Right ventricle myocardium superior (tissue), 1 donor: Measurements from ENCODE around the gene TRAPPC3L. TPM values are rescaled to one million over a fixed set of nuclear protein-coding genes. Genes with fewer than 3 reads are reported as not detected.
A peak's percentile ranks its signal among the peaks of the same experiment; 100 is the strongest.

Source experiments
- ATAC-seq: fragments of 200-7000 bp; cut with Tn5 transposase; one replicate; pipeline ENCODE4 v1.9.1; 2020; ENCODE audit warnings: mild to moderate bottlenecking; ENCODE audit not compliant: poor library complexity
- DNase-seq: peaks from one replicate; pipeline ENCODE4 v3.0.0-alpha.2; 2020
- intact Hi-C: fragments of 100-400 bp; cut with DNase I; formaldehyde crosslinking; loops from one replicate; pipeline ENCODE4 v1.11.2; 2022
- total RNA-seq: library from RNA; stranded (reverse); fragmentation: NEBNext Ultra II Directional; extraction: Animal tissue kit (Norgen Biotek cat#: 25700); gene quantifications from one replicate; pipeline ENCODE4 v1.2.1, GENCODE V29; 2021
- donor health status: DM: no; HTN: yes; CAD: no; lungs with severe emphysema.

The TRAPPC3L gene
- total RNA-seq, 1 donor from 2014 or later = 0.11 TPM

DNA sequence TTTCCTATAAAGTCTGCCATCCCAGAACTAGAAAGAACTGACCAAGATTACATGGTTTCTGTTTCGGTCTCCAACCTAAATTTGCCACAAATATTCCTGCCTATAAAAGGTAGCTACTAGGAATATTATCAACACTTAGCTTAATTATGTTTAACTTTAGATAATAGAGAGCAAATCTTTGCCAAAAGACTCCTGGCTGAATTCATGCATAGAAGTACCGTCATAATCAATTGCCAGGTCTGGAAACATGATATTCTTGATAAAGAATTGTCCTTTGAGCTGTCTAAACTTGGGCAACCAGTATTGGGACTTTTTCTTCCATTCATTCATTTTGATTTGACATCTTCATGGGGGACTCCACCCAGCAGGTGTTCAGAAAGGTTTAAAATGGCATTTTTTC, 61.9 kb downstream of the TRAPPC3L start:
- no peak for DNase-seq
- ATAC-seq = no peak
- intact Hi-C loops = no loop called here

DNA sequence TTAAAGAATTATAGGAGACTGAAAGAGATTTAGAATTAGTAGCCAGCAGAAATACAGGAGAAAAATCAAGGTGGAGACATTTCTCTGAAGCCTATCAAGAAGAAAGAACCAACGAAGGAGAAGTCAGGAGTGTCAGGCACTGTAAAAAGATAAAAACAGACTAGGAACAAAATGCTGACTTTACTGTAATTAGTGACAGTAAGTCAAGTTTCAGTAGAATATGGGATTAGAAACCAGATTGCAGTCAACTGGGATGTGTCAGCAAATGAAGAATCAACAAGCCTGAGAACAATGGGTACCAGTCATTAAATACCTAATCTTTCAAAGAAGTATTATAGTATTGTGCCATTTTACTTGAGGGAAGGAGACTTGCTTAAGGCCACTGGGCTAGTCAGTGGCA, 62.7 kb downstream of the TRAPPC3L start:
- intact Hi-C loops = no loop called here
- no peak for ATAC-seq
- no peak for DNase-seq

DNA sequence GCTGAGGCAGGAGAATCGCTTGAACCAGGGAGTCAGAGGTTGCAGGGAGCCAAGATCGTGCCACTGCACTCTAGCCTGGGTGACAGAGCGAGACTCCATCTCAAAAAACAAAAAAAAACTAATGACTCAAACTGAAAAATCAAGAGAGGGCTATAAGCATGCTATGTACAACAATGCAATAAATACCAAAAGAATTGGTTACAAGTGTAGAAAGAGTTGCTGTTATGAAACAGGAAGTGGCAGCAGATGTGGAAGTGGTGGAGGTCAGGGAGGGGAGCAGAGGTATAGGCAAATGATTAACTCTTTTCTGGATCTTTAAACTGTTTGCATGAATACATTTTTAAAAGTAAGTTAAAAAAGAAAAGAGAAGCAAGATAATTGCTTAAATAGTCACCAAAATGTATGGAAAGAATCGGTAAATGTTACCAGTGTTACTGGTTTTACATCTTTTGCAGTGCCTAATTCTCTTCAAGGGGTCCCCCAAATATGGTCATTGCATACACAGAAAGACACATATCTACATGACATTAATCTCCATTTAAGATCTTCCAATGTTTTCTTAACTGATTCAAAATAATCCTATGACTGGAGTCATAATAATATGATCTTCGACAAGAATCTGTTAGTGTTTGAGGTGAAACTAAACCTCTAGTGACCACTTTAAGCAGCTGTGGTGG, 69.3 kb downstream of the TRAPPC3L start:
- intact Hi-C loops = no loop called here
- DNase-seq (no peak), ATAC-seq (peak; percentile 82)

DNA sequence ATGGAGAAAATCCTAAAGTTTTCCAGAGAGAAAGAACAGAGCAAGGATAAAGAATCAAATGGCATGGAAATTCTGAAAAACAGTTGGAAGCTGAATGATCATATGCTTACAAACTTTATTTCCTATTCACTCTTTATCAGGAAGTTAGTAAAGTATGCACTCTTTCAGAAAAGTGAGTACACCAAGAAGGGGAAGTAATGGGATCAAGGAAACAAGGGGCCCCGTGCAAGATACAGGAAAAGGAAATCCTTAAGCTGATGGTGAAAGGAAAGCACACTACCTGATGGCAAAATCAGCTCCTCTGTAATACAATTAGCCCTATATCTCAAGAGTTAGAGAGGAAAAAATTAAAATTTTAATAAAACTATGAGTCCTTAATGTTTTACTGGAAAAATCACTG, 70.3 kb downstream of the TRAPPC3L start:
- no peak for DNase-seq
- intact Hi-C loops = no loop called here
- ATAC-seq = no peak

DNA sequence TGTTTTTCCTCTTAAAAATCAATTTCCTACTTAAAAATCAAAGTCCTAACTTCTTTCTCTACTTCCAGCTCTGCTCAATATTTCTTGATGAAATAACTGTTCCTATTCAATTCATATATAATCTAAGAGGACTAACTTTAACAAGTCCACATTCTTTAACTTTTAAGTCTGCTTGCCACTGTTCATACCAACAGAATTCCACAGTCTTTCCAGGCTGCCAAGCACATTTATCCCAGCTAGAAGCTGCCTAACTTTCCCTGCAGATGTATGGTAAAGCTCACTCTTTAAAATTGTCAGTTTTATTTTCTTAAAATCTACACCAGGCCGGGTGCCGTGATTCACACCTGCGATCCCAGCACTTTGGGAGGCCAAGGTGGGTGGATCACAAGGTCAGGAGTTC, 72.8 kb downstream of the TRAPPC3L start:
- no peak for ATAC-seq

DNA sequence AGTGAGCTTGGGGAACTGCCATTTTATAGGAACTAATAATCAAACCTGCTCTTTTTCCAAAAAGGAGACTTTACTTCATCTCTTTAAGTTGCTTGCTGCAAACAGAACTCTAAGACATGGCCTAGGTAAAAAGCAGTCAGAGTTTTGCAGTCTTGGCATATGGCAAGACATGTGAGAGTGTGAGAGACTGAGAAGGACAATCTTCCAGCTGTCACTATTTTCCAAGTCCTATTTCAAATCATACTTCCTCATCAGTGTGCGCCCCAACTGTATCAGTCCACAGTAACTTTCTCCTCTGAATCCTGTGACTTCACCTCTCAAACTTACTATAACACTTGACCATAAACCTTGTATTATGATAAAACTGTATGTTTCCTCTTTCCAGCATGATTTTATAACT, 74.0 kb downstream of the TRAPPC3L start:
- intact Hi-C loops = no loop called here
- DNase-seq = no peak
- no peak for ATAC-seq

More for the DNA sequence above, 72.8 kb downstream of the TRAPPC3L start:
- DNase-seq = no peak
- intact Hi-C loops = no loop called here

DNA sequence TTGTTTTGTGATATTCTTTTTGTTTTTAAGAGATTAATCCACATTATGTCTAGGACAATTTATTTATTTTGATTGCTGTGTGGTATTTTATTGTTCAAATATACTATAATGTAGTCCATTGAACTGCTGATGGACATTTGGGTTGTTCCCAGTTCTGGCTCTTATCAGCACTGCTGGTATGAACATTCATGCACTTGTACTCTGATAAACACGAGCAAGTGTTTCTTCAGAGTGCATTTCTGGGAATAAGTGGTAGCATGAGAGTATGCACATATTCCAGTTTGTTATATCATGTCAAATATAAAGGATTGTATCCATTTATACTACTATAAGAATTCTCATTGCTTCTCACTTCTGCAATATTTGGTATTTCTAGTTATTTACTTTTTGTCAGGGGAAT, 77.2 kb downstream of the TRAPPC3L start:
- no peak for DNase-seq
- peak; percentile 85 for ATAC-seq
- intact Hi-C loops = no loop called here

DNA sequence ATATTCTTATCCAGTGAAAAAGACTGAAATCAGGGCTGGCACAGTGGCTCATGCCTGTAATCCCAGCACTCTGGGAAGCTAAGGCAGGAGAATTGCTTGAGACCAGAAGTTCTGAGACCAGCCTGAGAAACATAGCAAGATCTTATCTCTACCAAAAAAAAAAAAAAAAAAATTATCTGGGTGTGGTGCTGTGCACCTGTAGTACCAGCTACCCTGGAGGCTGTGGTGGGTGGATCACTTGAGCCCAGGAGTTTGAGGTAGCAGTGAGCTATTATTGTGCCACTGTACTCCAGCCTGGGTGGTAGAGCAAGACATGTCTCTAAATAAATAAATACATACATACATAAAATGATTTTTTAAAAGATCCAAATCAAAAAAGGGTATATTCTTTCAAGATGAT, 78.0 kb downstream of the TRAPPC3L start:
- ATAC-seq = peak; percentile 28
- no peak for DNase-seq
- intact Hi-C loops = no loop called here

DNA sequence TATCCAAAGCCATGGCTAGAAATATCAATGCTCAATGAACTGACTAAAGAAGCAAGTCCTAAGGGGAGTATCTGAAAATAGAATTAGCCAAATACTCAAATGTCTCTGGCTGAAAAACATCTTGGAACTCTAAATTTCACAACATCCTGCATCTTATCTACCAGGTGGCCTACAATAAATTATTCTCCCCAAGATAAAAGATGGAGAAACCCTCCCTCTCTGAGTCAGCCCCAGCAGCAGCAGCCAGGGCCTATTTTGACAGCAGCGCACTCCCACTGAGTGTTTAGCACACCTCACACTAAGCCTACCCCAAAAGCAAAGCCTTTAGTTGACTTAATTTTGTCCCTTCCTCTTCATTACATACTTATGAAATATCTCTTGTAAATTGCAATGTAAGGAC, 78.4 kb downstream of the TRAPPC3L start:
- no peak for ATAC-seq
- intact Hi-C loops = no loop called here
- DNase-seq = no peak

DNA sequence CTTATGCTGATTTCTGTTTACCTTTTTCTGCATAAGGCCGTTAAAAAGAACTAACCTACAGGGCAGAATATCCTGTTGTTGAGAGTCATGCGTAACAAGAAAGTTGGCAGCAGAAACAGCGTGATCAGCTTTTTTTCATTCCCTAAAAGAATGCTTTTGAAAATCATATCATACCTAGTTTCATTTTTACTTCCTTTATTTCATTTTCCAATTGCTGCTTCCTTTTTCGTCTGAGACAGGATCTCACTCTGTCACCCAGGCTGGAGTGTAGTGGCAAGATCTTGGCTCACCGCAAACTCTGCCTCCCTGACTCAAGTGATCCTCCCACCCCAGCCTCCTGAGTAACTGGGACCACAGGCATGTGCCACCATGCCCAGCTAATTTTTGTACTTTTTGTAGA, 80.2 kb downstream of the TRAPPC3L start:
- DNase-seq (peak; percentile 33), ATAC-seq (no peak)
- intact Hi-C loops = no loop called here

DNA sequence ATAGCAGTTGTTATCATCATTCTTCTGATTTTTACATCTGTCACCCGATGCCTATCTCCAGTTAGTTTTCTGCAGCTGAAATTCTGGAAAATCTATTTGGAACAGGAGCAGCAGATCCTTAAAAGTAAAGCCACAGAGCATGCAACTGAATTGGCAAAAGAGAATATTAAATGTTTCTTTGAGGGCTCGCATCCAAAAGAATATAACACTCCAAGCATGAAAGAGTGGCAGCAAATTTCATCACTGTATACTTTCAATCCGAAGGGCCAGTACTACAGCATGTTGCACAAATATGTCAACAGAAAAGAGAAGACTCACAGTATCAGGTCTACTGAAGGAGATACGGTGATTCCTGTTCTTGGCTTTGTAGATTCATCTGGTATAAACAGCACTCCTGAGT, 82.2 kb downstream of the TRAPPC3L start:
- ATAC-seq (no peak), DNase-seq (no peak)
- intact Hi-C loops = no loop called here

DNA sequence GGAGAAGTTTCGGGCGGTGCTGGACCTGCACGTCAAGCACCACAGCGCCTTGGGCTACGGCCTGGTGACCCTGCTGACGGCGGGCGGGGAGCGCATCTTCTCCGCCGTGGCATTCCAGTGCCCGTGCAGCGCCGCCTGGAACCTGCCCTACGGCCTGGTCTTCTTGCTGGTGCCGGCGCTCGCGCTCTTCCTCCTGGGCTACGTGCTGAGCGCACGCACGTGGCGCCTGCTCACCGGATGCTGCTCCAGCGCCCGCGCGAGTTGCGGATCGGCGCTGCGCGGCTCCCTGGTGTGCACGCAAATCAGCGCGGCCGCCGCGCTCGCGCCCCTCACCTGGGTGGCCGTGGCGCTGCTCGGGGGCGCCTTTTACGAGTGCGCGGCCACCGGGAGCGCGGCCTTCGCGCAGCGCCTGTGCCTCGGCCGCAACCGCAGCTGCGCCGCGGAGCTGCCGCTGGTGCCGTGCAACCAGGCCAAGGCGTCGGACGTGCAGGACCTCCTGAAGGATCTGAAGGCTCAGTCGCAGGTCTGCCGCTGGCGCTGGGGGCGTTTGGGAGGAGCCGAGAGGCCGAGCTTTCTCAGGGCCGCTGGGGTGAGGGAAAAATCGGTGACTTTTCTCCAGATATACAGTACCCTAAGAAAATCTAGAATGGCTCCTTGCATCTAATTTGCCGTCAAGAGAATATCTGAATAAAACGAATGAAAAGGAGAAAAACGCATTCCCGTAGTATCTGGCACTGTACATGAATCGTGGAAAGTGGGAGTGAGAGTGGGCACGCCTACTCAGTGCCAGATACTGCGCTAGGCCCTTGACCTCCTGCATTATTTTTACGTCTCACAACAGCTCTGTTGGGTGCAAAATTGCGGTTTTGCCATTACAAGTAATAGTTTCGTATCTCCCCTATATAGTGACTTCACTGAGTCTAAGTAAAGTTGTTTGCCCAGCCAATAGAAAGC, 83.3 kb downstream of the TRAPPC3L start:
- ATAC-seq (peak; percentile 90), DNase-seq (peak; percentile 79)
- intact Hi-C loops = no loop called here

DNA sequence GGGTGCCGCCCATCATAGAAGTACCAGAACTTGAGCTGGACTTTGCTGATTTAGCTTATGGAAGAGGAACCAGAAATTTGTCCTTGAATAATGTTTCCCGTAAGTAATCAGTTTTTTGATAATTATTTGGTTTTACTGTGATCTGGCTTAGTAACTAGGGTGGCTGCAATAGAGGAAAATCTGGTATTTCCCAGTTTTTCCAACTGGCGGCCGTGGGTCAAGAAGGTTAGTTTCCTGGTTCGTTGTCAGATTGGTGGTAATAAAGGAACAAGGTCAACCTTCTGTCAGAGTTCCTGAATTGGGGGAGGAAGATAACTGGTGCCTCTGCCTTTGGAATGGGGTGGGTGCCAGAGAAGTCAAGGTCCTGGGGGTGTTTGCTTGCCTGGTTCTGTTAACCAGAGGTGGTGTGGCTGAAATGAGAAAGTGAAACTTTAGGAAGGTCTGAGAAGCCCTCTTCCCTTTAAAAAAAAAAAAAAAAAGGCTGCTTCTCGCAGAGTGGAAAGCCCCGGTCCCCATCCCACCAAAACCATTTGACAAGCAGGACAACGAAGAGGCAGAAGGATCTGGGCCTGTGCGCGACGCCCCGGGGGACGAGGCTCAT, 84.1 kb downstream of the TRAPPC3L start, which contains the start of gene CALHM6:
TSS of gene CALHM6 (plus strand) at position 45 of the 601 bp plus-strand sequence. CDS start at position 600, 555 bp downstream.
- no peak for DNase-seq
- intact Hi-C loops = no loop called here
- ATAC-seq = peak; percentile 13

DNA sequence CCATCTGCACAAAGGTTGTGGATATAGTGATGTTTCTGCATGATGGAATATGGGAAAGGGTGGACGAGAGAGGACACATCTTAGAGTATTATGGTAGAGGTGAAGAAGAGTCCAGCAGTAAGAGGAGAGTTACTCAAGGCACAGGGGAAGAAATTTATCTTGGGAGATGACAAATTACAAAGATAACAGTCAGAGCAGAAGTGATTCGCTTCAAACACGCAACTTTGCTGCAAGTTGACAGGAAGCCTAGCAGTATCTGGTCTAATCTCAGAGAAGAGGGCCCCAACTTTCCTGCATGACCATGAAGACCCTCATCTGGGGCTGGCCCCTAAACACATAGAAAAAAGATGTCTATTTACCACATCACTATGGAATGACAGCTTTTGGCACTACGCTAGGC, 85.6 kb downstream of the TRAPPC3L start:
- intact Hi-C loops = no loop called here
- ATAC-seq (no peak), DNase-seq (no peak)

DNA sequence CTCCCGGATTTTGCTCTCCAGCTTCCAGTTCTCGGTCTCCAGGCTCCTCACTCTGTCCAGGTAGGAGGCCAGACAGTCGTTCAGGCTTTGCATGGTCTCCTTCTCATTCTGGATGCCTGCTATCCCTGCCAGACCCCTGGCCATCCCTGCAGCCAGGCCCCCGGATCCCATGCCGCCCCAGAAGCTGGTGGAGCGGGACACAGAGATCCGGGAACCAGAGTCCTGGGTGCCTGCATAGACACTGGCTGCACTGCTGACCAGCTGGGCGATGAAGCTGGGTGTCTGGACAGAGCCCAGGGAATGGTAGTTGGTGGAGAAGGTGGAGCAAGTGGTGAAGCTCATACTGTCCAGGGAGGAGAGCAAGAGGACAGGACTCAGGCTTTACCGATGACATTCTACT, 87.2 kb downstream of the TRAPPC3L start:
- intact Hi-C loops = no loop called here
- ATAC-seq (no peak), DNase-seq (peak; percentile 30)

DNA sequence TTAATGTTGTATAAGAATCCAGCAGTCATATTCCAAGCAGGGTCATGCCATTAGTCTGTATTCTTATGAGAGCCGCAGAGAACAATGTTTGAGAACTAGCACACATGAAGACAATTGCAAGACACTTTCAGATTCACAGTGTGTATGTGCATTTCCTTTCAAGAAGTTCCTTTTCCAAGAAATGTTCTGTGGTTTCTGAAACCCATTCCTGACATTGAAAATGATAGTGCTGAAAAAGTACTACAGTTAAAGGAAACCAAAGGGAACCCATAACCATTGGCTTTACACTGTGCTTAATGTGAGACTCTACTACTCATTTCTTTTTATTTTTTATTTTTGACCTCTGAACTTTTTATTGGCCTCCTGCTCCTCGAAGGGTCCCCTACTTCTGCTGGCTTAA, 88.6 kb downstream of the TRAPPC3L start:
- ATAC-seq (no peak), DNase-seq (no peak)
- intact Hi-C loops = no loop called here

DNA sequence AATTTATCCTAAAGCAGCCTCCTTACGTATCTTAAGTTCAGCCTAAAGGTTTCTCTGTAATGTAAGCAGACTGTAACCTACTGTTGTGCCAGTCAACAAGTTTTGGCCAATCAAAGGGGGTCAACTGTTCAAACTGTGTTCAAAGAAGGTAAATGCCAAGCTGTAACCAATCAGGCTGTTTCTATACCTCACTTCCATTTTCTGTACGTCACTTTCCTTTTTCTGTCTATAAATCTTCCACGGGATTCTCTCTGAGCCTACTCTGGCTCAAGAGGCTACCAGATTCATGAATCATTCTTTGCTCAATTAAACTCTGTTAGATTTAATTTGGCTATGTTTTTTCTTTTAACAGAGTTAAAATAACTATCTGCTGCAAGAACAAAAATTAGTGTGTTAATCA, 89.4 kb downstream of the TRAPPC3L start:
- DNase-seq (no peak), ATAC-seq (no peak)
- intact Hi-C loops = no loop called here

DNA sequence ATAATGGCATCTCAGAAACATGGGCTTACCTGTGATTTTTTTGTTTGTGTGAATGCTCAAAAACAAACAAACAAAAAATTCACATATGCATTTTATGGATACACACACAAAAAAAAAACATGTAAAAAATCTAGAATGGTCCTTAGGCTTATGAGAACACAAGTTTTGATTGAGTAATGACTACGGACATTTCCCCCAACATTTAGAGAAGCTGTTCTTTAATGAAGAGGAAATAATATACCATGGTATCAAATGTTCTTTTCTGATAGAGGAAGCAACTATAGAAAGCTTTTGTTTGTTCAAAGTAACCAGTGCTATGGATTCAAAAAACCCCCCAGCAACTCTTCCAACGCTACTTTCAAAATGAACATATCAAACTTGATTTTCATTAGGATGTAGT, 93.0 kb downstream of the TRAPPC3L start:
- intact Hi-C loops = no loop called here
- DNase-seq (no peak), ATAC-seq (no peak)

DNA sequence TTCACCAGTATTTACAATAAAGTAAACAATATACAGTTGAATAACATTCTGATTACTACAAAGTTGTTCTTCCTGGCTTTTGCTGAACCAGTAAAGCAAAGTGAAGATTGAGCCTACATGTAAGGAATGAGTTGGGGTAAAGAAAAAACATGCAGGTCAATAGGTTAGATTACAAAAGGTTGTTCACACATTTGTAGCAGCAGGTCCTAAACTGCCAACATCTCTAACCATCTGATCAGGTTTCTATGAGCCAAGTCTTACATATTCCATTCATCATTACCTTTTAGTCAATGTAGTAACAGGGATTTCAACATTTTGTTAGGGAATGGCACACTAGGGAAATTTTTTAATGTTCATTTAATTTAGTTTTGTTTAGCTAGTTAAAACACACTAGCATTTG, 93.6 kb downstream of the TRAPPC3L start:
- intact Hi-C loops = no loop called here
- ATAC-seq (no peak), DNase-seq (no peak)
